Measurements from ENCODE around the gene PUSL1.

PUSL1 gene, protein sequence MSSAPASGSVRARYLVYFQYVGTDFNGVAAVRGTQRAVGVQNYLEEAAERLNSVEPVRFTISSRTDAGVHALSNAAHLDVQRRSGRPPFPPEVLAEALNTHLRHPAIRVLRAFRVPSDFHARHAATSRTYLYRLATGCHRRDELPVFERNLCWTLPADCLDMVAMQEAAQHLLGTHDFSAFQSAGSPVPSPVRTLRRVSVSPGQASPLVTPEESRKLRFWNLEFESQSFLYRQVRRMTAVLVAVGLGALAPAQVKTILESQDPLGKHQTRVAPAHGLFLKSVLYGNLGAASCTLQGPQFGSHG

GRCh38 chr1:1307923-1308755 is at the start of gene PUSL1, which contains the start of gene ACAP3:
Gene PUSL1, plus strand, starts transcription at chr1:1308597. Its CDS starts 47 bp downstream, at chr1:1308644.
Gene ACAP3, minus strand, starts transcription at chr1:1307930. Its CDS starts 115 bp downstream, at chr1:1307815.
- Mint-ChIP-seq H3K9me3 (no peaks in the 10 kb centered on the region), H3K4me3 (peak within 1 kb of the TSS; percentile 85), H3K4me1 (peaks cover 27% of the 10 kb centered on the region), H3K27ac (no peak within 1 kb of the TSS), H3K27me3 (ENCODE audit: low read depth, poor library complexity) (peaks cover 6% of the 10 kb centered on the region), H3K36me3 (ENCODE audit: low read depth) (no peaks in the 10 kb centered on the region)
- TF ChIP-seq, protein P1, sequence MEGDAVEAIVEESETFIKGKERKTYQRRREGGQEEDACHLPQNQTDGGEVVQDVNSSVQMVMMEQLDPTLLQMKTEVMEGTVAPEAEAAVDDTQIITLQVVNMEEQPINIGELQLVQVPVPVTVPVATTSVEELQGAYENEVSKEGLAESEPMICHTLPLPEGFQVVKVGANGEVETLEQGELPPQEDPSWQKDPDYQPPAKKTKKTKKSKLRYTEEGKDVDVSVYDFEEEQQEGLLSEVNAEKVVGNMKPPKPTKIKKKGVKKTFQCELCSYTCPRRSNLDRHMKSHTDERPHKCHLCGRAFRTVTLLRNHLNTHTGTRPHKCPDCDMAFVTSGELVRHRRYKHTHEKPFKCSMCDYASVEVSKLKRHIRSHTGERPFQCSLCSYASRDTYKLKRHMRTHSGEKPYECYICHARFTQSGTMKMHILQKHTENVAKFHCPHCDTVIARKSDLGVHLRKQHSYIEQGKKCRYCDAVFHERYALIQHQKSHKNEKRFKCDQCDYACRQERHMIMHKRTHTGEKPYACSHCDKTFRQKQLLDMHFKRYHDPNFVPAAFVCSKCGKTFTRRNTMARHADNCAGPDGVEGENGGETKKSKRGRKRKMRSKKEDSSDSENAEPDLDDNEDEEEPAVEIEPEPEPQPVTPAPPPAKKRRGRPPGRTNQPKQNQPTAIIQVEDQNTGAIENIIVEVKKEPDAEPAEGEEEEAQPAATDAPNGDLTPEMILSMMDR (IDR thresholded peaks at IDR 0.05) = no peak
- peak; percentile 86 for DNase-seq

DNA sequence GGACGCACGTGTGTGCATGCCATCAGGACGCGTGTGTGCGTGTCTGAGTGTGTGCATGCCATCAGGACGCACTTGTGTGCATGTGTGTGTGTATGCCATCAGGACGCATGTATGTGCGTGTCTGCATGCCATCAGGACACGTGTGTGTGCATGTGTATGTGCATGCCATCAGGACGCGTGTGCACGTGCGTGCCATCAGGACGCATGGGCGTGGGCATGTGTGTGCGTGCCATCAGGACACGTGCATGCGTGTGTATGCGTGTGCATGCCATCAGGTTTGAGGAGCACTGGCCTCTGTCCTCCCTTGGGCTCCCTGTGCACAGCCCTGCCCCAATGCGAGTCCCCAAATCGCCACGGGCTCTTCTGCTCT is 49.3 kb upstream of the PUSL1 start:
- peaks cover 60% of the 10 kb centered on the region for H3K36me3 Mint-ChIP-seq (ENCODE audit: low read depth)
- DNase-seq = no peak
- no peaks in the 10 kb centered on the region for H3K9me3 Mint-ChIP-seq
- no peak overlapping the region for H3K4me3 Mint-ChIP-seq
- H3K27ac Mint-ChIP-seq = peak overlapping the region; percentile 48
- peaks cover 13% of the 10 kb centered on the region for H3K4me1 Mint-ChIP-seq
- TF ChIP-seq, protein P1 (IDR thresholded peaks at IDR 0.05) = no peak
- no peaks in the 10 kb centered on the region for H3K27me3 Mint-ChIP-seq (ENCODE audit: low read depth, poor library complexity)

- TF ChIP-seq, protein P1 (IDR thresholded peaks at IDR 0.05) = no peak
- no peak overlapping the region for H3K4me3 Mint-ChIP-seq
- H3K9me3 Mint-ChIP-seq = no peaks in the 10 kb centered on the region
- peaks cover 13% of the 10 kb centered on the region for H3K4me1 Mint-ChIP-seq
- peaks cover 65% of the 10 kb centered on the region for H3K36me3 Mint-ChIP-seq (ENCODE audit: low read depth)
- no peaks in the 10 kb centered on the region for H3K27me3 Mint-ChIP-seq (ENCODE audit: low read depth, poor library complexity)
- peak overlapping the region; percentile 69 for H3K27ac Mint-ChIP-seq
- DNase-seq = no peak
These were observed 48.9 kb upstream of the PUSL1 start for GRCh38 chr1:1259540-1259939.

GRCh38 chr1:1259951-1260600 is 48.3 kb upstream of the PUSL1 start:
- Mint-ChIP-seq H3K9me3 (no peaks in the 10 kb centered on the region), H3K27me3 (ENCODE audit: low read depth, poor library complexity) (no peaks in the 10 kb centered on the region), H3K36me3 (ENCODE audit: low read depth) (peaks cover 70% of the 10 kb centered on the region), H3K4me1 (peaks cover 13% of the 10 kb centered on the region), H3K4me3 (no peak overlapping the region), H3K27ac (peak overlapping the region; percentile 69)
- no peak for DNase-seq
- TF ChIP-seq, protein P1 (IDR thresholded peaks at IDR 0.05) = no peak

DNA sequence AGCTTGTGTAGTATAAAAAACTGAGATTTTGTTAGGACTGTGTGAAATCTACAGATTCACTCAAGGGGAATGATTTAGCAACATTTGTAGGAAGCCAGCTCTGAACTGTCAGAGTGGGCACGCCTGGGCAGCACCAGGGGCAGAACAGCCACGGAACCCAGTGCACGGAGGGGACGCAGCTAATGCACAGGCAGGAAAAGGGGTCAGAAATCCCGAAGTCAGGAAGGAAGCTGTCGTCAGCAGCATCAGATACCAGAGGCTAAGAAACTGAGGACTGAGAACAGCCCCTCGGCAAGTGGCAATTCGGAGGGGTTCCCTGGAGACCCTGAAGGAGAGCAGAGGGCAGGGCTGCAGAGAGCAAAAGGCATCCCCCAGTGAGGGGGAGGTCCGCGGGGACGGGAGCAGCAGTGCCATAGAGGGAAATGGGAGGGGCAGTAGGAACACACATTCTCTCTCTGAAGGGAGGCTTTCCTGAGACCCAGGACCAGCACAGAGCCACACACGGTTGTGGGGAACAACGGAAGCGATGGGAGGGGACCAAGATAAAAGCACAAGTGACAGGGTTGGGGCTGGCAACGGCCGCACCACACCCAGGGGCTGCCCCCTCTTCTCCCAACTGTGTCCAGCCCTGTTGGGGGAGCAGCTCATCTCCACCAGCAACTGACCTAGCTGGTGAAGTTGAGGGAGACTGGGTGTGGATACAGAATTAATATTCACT is 47.4 kb upstream of the PUSL1 start:
- H3K4me1 Mint-ChIP-seq = peaks cover 13% of the 10 kb centered on the region
- H3K27ac Mint-ChIP-seq = peak overlapping the region; percentile 94
- no peak for DNase-seq
- no peak overlapping the region for H3K4me3 Mint-ChIP-seq
- H3K9me3 Mint-ChIP-seq = no peaks in the 10 kb centered on the region
- H3K27me3 Mint-ChIP-seq (ENCODE audit: low read depth, poor library complexity) = no peaks in the 10 kb centered on the region
- TF ChIP-seq, protein P1 (IDR thresholded peaks at IDR 0.05) = no peak
- peaks cover 75% of the 10 kb centered on the region for H3K36me3 Mint-ChIP-seq (ENCODE audit: low read depth)
